Thyroid gland (tissue), 4 donors: ENCODE data around the gene PAX1.

Experiments used
- POLR2A ChIP-seq, 2 donors: fragments of 450-650 bp; IDR thresholded peaks; one replicate each; pipeline ENCODE4 v1.6.1; 2017; ENCODE audit warnings: antibody characterized with exemption in 2 of 2, mild to moderate bottlenecking in 2 of 2, moderate library complexity in 1 of 2
- TF ChIP-seq, protein P1 (sequence below), 6 experiments: fragments of 200-600 bp in 3 of 6; fragments of 450-650 bp in 3 of 6; sonication (generic) in 3 of 6; IDR thresholded peaks; one replicate each; pipeline ENCODE4 v1.5.1; 2016 to 2019; ENCODE audit warnings: antibody characterized with exemption in 6 of 6, mild to moderate bottlenecking in 2 of 6, inconsistent platforms in 1 of 6, moderate library complexity in 1 of 6

DNA sequence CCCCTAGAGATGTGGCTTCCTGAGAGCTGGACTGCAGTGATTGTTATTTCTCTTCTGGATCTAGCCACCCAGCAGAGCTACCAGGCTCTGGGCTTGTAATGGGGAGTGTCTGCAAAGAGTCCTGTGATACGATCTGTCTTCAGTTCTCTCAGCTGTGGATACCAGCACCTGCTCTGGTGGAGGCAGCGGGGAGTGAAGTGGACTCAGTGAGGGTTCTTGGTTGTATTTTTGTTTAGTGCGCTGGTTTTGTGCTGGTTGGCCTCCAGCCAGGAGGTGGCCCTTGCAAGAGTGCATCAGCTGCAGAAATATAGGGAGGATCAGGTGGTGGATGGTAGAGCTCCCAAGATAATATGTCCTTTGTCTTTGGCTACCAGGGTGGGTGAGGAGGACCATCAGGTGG is 33.7 kb downstream of the PAX1 start:
- TF ChIP-seq, protein P1, sequence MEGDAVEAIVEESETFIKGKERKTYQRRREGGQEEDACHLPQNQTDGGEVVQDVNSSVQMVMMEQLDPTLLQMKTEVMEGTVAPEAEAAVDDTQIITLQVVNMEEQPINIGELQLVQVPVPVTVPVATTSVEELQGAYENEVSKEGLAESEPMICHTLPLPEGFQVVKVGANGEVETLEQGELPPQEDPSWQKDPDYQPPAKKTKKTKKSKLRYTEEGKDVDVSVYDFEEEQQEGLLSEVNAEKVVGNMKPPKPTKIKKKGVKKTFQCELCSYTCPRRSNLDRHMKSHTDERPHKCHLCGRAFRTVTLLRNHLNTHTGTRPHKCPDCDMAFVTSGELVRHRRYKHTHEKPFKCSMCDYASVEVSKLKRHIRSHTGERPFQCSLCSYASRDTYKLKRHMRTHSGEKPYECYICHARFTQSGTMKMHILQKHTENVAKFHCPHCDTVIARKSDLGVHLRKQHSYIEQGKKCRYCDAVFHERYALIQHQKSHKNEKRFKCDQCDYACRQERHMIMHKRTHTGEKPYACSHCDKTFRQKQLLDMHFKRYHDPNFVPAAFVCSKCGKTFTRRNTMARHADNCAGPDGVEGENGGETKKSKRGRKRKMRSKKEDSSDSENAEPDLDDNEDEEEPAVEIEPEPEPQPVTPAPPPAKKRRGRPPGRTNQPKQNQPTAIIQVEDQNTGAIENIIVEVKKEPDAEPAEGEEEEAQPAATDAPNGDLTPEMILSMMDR (IDR thresholded peaks at IDR 0.05) = no peak
- TF ChIP-seq POLR2A (IDR thresholded peaks at IDR 0.05) = no peak
